GM12892 (cell line): ENCODE results near the gene DNAH2.

Experiments used
- POLR2A ChIP-seq: IDR thresholded peaks from 2 replicates; pipeline ENCODE4 v1.6.1; 2011; ENCODE audit warnings: low read depth, low read length, control low read depth
- POLR2AphosphoS5 ChIP-seq: IDR thresholded peaks from 2 replicates; pipeline ENCODE4 v1.6.1; 2011; ENCODE audit warnings: low read depth, low read length, control low read depth

- TF ChIP-seq POLR2A (no peak), POLR2AphosphoS5 (no peak)
These were observed 22.0 kb upstream of the DNAH2 start for GRCh38 chr17:7695586-7695985.
